ENCODE measurements around the gene PCARE. TPM values are rescaled to one million over a fixed set of nuclear protein-coding genes. Genes with fewer than 3 reads are reported as not detected.

Gene PCARE
- total RNA-seq, 1 experiment from 2014 or later = not detected

GRCh38 chr2:29025711-29026110, 48.6 kb downstream of the PCARE start:
- Histone ChIP-seq H3K4me1 (ENCODE audit: control insufficient read depth, insufficient read depth, low read length) (no peaks in the 10 kb centered on the region), H3K36me3 (ENCODE audit: control insufficient read depth, insufficient read depth, low read length) (no peaks in the 10 kb centered on the region), H3K9me3 (ENCODE audit: control insufficient read depth, insufficient read depth, low read depth, low read length) (no peaks in the 10 kb centered on the region), H3K4me3 (ENCODE audit: low read depth in 2 of 2, low read length in 2 of 2) (no peak overlapping the region), H3K27me3 (ENCODE audit: control insufficient read depth, insufficient read depth, low read length) (no peaks in the 10 kb centered on the region), H3K27ac (ENCODE audit: low read length) (no peak overlapping the region)
- TF ChIP-seq POLR2AphosphoS5 (IDR thresholded peaks at IDR 0.05; ENCODE audit: low read depth, low read length) = no peak
- TF ChIP-seq TCF7L2 (IDR thresholded peaks at IDR 0.05; ENCODE audit: low read depth, low read length) = no peak
- no peak for TF ChIP-seq SIN3A (IDR thresholded peaks at IDR 0.05; ENCODE audit: borderline replicate concordance, insufficient read depth, low read depth, low read length)
- TF ChIP-seq CTCF (IDR thresholded peaks at IDR 0.05) = no peak
- TF ChIP-seq REST (IDR thresholded peaks at IDR 0.05; ENCODE audit: insufficient read depth in 1 of 2, low read depth in 2 of 2, low read length in 1 of 2) = no peak
- intact Hi-C loops (cut with micrococcal nuclease; ENCODE audit: unreplicated experiment) (no loop called here), in situ Hi-C loops (cut with HindIII; ENCODE audit: low pct_unique_long_range_greater_than_20kb, low sequenced_read_pairs) (no loop called here)
- ATAC-seq (no peak), DNase-seq (ENCODE audit: low read depth, low spot score) (no peak)
- POLR2A ChIA-PET = no interaction called here
- BruUV-seq (replicated peaks) = no TSS peak
- CTCF ChIA-PET = no interaction called here

- no peak overlapping the region for H3K4me3 ChIP-seq (ENCODE audit: low read depth in 2 of 2, low read length in 2 of 2)
- CTCF ChIA-PET = no interaction called here
- H3K27ac ChIP-seq (ENCODE audit: low read length) = no peak overlapping the region
- POLR2A ChIA-PET = no interaction called here
- intact Hi-C loops (cut with micrococcal nuclease; ENCODE audit: unreplicated experiment) = no loop called here
- H3K9me3 ChIP-seq (ENCODE audit: control insufficient read depth, insufficient read depth, low read depth, low read length) = no peaks in the 10 kb centered on the region
- in situ Hi-C loops (cut with HindIII; ENCODE audit: low pct_unique_long_range_greater_than_20kb, low sequenced_read_pairs) = no loop called here
- BruUV-seq (replicated peaks) = no TSS peak
- no peaks in the 10 kb centered on the region for H3K36me3 ChIP-seq (ENCODE audit: control insufficient read depth, insufficient read depth, low read length)
- ATAC-seq (no peak), DNase-seq (ENCODE audit: low read depth, low spot score) (no peak)
- TF ChIP-seq POLR2AphosphoS5 (IDR thresholded peaks at IDR 0.05; ENCODE audit: low read depth, low read length) = no peak
- no peak for TF ChIP-seq TCF7L2 (IDR thresholded peaks at IDR 0.05; ENCODE audit: low read depth, low read length)
- no peak for TF ChIP-seq SIN3A (IDR thresholded peaks at IDR 0.05; ENCODE audit: borderline replicate concordance, insufficient read depth, low read depth, low read length)
- TF ChIP-seq CTCF (IDR thresholded peaks at IDR 0.05) = no peak
- H3K27me3 ChIP-seq (ENCODE audit: control insufficient read depth, insufficient read depth, low read length) = no peaks in the 10 kb centered on the region
- H3K4me1 ChIP-seq (ENCODE audit: control insufficient read depth, insufficient read depth, low read length) = no peaks in the 10 kb centered on the region
Observed at GRCh38 chr2:29024882-29025430, 49.4 kb downstream of the PCARE start.
